C1 segment of cervical spinal cord (tissue), 14 donors: ENCODE results near the gene ARMH2.

Experiments
- DNase-seq, 14 donors: peaks; one replicate each; lab custom pipeline; 2025; lab: John Stamatoyannopoulos, UW

ARMH2 gene

DNA sequence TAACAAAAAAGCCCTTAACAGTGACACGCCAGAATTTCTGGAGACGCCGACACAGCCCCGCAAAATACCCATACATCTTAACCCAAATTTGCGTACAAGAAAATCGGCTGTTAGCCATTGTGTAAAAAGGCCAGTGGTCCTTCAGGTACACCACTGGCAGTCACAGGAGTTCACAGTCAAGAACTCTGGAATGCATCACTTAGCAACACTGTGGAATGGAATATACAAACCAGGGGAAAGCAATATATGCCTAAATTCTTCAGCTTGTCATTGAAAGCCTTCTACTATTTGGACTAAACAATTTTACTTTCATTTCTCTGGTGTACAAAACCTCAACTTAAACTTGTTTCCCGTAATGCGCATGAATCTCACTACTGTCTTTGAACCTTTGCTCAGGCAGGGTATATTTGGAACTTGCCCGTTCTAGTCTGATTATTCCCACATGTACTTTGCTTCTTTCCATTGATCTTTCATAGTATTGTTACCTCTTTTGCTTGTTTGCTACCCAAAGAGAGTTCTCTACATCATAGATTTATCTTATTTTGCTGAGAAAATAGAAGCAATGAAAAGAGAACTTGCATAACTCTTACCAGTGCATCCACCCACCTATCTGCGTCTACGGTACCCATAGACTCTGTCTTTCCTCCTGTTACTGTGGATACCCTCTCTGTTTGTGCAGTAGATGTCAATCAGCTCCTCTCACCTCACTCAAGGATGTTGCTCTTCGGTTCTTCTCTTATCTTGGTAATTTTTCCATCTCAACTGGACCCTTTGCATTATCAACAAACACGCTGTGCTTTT lies at the start of gene ARMH2:
TSS of gene ARMH2 (minus strand) at position 178 of the 801 bp plus-strand sequence. CDS start at position 118, 60 bp downstream.
- no peak for DNase-seq

DNA sequence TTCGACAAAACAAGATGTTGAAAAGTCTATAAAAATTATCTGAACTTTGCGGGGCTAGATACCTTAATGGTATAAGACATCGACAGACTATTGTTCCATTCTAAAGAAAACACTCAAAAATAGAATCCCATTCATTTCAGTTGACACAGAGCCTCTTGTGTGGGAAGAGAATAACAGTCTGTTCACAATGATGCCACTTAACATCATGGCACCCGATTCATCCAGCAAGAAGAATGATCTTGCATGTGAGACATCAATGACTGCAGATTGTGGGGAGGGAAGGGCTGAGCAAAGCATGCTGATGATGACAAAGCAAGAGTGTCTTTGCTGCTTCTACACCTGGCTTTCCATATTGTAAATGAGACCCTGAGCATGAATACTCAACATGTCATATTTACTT lies 49.7 kb upstream of the ARMH2 start:
- peak in 3 of 14 donors; percentile 6 to 13 (median 13) for DNase-seq

DNA sequence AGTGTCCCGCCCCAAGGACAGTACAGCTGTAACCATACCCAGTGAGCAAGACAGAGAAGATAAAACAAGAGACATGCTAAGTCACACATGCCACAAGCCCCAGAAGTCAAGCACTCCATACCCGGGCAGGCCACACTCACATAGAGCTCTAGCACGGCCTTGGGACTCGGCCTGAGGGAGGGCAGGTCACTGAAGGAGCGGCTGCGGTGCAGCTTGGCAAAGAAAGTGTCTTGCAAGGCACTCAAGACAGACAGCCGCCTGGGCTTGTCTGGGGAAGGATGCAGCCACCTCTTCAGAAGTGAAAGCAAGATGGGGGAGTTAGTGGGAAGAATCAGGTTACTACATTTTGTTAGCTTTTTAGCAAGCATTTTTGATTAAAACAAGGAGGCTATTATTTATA lies 48.7 kb upstream of the ARMH2 start:
- DNase-seq = no peak

DNA sequence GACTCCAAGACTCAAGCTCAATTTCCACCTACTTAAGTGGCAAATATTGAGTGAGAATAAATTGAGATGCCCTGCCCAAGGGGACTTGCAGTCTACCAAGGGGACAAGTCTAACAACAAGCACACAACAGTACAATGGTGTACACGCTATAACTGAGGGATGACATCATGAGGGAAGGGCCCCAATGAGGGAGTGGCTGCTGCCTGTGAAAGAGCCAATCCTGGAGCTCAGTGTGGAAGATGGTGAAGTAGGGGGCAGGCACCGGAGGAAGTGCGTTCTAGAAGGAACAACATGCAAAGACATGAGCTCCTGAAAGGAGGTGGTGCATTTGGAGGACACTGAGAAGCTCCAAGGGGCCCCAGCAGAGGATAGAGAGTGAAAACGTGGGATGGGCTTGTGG lies 46.9 kb upstream of the ARMH2 start:
- DNase-seq = no peak

DNA sequence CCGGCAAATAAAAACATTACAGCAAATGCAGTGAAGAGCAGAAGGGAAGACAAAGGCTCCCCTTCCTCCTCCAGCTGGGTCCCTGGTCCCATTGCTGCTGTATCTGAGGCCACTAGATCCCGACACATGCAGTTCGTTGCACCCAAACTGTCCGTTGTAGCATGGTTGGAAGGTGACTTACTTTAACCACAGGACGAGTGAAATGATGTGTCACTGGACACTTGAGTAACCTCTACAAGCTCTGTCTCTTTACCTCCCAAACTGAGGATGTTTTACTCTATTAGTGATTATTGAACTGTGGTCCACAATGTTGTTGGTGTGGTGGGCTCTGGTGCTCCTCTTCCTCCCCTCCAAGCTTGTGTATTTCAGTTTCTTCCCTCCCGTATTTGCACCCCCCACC lies 46.2 kb upstream of the ARMH2 start:
- no peak for DNase-seq

DNA sequence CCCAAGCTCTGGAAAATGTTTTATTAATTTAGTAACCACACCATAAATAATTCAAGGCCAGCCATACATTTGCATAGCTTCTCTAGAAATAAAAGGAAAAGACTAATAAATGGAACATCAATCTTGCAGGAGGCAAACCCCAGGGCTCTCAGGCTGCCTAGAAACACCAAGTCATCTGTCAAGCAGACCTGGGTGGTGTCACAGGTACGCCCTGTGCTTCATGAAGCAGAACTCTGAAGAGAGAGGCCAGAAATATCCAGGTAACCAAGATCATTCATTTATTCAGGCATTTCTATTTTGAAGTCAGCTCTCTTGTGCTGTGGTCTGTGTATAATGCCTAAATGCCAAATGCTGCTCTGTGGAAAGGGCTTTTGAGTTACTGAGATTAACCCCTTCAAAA lies 45.3 kb upstream of the ARMH2 start:
- no peak for DNase-seq

DNA sequence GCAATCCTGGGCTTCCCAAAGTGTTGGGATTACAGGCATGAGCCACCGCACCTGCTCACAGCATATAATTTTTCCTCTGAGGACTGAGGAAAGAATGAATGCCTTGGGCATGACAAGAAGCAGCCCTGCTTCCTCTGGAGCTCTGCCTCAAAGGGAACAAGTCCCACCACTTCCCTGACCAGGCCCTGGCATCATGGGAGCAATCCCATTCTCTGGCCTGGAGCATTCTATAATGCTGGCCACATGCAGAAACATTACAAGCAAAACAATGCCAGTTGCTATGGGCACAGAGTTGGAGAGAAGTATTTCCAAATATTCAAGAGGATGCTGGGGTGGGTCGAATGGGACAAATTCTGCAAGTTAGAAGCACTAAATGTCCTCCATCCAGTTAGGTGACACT lies 41.5 kb upstream of the ARMH2 start:
- no peak for DNase-seq

DNA sequence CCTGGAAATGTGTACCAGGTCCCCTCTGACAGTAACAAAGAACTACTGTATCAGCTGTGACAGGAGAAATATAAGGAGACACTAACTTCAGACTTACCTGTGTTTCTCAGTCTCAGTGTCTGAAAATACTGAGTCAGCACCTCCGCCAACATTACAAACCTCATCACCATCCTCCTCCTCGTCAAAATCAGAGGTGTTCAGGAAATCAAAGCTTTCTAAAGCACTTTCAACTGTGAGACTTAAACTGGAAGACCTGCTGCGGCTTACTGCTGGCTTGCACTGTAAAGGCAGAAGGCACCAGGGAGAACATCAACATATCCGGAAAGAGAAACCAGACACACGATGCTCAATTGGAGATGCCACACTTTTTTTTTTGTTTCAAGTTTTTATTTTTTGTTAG lies 40.3 kb upstream of the ARMH2 start:
- no peak for DNase-seq

DNA sequence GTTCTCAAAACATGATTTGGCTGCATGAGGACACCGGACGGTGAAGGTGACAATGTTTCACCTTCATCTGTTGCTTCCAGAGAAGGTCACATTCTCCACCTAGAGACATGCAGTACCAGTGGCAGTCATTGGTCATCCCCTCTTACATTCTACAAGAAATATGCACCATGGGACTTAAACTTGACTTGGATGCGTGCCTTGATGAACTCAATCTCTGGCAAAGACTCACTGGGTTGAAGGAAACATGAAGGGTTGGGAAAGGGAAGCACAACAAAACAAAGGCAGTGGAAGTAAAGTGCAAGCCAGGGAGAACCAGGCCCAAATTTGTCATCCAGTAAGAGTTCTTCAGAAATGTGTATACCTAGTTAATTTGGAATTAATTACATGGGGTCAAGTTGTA lies 39.4 kb upstream of the ARMH2 start:
- DNase-seq = peak in 1 of 14 donors; percentile 6

DNA sequence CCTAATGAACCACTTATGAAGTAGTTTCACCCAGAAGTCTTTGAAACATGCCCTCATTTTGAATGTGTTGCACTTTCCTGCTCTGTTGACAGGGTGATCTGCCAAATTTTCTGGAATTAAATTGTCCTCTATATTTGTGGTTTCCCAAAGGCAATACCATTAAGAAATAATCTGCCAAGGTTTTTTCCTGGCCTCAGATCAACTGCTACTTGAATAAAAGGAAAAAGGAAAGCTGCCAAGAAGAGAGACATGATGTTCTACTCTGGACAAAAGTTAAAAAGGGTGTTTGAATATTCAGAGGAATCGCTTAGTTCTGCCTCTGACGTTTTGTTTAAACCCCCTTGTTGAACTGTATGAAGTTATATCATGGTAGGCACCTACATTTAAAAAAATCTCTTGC lies 37.4 kb upstream of the ARMH2 start:
- DNase-seq = peak in 1 of 14 donors; percentile 34

DNA sequence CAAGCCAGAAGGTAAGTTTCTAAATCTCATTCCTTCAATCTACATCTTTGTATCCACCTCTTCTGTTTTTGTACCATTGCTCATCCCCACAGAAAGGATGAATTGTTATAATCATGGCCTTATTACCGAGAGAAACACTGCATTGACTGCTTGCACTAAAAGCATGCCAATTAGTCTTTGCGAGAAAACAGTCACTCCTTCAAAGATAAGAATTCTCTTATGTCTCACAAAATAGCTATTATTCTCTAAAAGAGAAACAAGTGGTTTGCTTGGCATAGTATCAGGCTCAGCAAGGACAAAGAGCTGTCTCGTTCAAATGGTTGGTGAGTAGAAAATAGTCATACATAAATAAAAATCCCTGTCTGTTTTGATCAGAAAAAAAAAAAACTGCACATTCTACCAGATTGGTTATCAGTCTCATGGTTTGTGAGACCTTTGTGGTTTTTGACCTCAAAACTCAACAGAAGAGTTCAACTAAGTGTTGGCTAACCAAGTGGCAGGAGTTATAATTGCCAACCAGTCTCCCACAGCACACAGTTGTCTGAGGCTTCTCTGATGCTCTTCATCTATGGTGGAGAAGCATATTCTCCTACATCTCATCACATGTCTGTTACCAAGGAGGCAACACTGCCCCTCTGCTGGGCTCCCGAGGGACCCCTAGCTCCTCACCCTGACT lies 35.1 kb upstream of the ARMH2 start:
- DNase-seq = no peak

DNA sequence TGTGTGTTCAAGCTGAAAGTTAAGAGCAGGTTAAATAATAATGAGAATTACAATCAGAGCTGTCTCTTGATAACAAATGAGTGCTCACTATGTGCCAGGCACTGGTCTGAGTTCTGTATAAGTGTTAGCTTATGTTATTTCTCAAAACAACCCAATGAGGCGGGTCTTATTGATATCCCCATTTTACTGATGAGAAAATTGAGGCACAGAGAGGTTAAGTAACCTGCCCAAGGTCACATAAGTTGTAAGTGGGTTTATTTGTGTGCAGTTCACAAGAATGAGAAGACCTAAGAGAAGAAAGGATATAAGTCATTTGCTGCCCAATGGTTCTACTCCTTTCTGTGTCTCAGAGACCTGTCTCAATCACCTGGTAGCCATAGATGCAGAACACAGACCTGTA lies 34.1 kb upstream of the ARMH2 start:
- no peak for DNase-seq

DNA sequence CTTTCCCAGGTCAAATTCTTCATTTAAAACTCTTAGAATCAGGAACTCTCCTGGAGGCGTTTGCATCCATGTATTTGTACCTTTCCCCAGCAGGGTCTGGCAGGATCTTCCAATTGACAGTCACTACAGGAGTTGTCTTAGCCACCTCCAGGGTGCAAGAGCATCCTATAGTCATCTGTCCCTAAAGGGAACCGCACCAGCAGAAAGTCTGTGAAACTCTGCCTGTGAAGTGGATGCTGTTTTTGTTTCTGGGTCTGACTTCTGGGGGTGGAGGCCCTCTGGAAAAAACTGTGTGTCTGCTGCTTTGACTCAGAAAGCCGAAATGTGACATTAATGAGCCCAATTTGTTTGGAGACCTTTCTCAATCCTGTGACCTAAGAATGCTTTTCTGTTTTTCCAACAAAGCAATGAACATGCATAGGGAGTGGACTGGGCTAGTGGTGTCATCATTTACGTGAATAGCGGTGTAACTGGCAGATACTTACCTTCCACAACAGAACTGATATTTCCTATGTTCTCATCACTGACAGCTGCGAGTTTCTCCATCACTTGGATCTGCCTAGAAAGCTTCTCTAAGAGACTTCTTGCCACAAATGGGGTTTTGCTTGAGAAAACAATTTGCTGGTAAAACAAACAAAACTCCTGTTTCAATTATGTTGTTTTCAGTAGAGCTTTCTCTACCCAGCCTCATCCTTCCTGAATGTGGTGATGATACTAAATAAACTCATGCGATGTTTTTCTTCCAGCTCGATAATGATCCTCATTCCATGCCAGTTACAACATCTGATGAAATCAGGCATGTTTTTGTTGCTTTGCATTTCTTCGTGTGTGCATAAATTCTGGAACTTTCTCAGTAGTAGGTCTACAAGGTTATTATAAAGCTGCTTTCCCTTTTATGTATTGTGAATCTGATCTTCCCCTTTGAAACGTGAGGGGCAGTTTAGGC lies 33.3 kb upstream of the ARMH2 start:
- DNase-seq = no peak

DNA sequence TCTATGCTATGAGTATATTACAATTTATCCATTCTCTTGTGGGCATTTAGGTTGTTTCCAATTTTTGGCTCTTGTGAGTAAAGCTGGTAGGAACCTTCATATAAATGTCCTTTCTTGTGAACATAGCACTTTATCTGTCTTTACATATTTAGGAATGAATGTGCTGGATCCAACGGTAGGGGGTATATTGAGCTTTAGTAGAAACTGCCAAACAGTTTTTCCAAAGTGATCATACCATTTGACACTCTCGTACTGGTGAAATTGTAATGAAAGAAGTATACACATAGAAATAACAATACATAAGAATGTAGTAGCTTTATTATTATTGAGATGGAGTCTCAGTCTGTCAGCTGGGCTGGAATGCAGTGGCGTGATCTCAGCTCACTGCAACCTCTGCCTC lies 30.9 kb upstream of the ARMH2 start:
- DNase-seq = no peak

DNA sequence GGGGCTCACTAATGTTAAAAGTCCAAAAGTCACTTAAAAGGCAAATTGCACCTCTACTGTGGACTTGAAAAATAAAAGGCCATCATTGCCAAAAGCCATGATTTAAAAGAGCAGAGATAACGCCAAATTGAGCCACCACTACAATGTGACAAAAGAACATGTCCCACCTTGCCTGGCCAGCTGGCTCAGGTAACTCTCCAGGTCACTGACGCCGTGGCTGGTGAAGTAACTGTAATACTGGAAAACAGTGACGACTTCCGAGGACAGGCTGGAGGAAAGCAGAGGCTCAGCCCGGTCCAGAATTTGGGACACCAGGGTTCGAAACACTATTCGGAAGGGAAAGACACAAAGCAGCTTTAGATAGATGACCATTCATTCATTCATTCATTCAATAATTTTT lies 29.3 kb upstream of the ARMH2 start:
- DNase-seq = no peak

DNA sequence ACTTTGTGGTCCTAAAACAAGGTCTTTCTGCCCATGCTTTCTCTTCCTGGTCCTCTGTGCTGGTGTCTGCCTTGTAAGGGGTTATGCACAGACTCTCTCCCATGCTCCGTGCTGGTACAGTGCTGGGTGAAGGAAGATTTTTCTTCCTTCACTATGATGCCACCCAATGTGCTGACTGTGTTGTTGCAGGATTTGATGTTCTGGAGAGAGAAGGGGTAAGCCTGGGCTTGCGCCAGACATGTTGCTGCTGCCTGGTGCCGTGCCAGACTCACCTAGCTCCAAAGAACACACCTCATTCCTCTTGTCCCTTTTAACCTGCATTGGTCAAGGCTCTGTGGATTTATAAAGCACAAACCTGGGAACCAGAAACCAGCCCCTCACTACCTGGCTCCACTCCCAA lies 28.4 kb upstream of the ARMH2 start:
- no peak for DNase-seq

DNA sequence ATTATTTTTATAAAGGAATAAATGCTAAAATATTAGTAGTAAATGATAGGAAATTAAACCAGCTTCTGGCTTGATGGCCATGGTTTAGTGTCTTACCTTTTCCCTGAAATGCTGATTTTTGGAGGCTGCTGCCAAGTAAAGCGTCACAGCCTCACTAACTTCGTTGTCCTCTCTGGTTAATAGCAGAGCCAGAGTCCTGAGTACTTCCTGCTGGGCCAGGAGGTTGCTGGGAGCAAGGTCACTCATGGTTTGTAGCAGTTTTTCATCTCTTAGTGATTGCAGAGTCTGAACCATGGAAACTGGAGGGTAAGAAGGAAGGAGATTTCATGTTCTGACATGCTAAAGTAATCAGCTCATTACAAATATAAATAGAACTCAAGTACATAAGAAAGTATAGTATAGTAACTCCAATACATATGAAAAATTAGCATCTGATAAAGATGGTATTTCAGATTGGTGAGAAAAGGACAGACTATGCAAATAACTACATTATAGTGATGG lies 26.5 kb upstream of the ARMH2 start:
- no peak for DNase-seq

DNA sequence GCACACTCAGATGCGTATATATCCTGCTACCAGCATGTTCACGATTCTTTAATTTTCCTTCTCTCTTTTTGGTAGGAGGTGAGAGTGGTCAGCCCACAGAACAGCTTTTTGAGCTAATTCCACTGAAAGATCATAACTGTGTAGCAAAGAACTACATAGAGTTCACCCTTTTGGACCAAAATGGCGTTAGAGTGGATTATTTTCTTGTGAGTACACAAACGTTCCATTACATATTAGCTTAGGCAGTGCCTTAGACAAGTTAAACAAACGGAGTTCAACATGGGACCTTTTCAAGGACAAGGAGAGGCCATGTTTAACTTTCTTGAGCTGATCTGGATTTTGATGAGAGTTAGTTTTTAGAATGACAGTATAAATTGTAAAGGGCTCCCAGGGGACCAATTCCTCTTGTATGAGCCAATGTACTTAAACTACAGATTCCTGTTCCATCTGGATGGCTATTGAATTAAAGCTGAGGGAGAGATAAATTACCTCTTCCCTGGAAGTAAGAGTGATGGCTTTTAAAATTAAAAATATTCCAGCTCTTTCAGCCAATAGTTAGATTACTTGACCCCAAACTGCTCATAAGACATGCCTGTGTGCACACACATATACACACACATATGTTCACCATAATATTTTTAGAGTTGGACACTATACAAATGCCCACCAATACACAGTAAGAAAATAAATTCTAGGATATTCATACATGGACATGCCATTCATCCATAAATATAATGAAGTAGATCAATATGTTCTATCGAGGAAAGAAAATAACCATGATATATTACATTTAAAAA lies 25.6 kb upstream of the ARMH2 start:
- DNase-seq = no peak

DNA sequence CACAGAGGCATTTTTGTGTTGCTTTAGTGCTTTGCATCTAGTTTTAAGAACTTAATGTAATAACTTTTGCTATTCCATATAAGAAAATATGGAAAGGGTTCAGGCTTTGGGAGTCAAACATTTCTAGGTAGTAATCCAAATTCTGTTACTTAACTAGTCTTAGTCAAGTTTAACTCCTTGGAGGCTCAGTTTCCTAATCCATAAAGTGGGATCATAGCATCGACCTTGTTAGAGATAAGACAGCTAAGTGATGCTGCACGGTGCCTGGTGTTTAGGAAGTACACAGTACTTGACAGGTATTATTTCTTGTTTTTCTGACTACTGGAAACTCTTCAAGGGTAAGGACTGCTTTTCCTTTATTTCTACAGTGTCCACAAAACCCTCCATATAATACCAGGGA lies 24.5 kb upstream of the ARMH2 start:
- DNase-seq = no peak

DNA sequence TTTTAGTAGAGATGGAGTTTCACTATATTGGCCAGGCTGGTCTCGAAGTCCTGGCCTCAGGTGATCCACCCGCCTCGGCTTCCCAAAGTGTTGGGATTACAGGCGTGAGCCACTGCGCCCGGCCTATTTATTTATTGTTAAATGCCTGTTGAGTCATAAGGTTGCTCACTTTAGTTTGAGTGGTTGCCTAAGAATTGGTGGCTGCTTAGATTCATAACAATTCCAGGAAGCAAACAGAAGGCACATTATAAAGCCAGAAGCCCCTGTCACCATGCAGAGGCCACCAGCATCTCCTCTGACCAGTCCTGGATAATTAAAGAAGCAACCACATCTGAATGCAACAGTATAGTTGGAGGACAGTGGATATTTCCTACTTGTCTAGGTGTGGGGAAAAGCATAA lies 24.0 kb upstream of the ARMH2 start:
- DNase-seq = no peak

DNA sequence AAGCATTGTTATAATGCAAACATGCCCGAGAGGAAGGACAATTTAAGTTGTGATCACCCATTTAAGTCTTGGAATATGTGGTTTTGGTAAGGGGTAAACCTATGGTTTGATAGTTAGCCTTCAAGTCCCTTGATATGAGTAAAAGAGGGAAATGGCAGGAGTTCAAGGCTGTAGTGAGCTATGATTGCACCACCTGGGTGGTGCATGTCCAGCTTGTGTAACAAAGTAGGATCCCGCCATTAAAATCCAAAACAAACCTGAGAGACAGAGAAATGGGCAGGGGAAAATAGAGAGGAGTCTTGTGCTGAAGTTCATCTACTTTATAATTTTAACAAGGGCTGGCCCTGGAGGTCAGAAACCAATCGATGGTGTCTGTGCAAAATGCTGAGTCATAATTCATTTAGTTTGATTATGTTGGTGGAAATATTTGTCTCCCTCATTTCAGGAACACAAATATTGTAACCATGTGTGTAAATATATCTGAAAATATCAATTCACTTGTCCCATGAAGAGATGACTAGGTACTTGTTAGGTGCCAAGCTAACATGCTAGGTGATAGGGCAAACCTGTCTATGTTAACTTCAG lies 23.2 kb upstream of the ARMH2 start:
- DNase-seq = no peak
